IPS DF 4.7 (cell line): ENCODE results near the gene OR10G3.

Experiments
- DNase-seq: peaks from one replicate; pipeline ENCODE4 v3.0.0-alpha.2; 2013; ENCODE audit warnings: low spot score; ENCODE audit errors: extremely low read depth

The OR10G3 gene

GRCh38 chr14:21536418-21537089, 43.3 kb downstream of the OR10G3 start:
- DNase-seq: no peak

- no peak for DNase-seq
These were observed 44.1 kb downstream of the OR10G3 start for GRCh38 chr14:21535545-21536417.

GRCh38 chr14:21534576-21534975, 45.3 kb downstream of the OR10G3 start:
- peak; percentile 90 for DNase-seq

GRCh38 chr14:21533294-21533693, 46.6 kb downstream of the OR10G3 start:
- no peak for DNase-seq

- DNase-seq: no peak
These were observed 50.4 kb downstream of the OR10G3 start for GRCh38 chr14:21529515-21529914.

GRCh38 chr14:21528381-21529348, 51.2 kb downstream of the OR10G3 start:
- DNase-seq: no peak

- no peak for DNase-seq
These were observed 52.6 kb downstream of the OR10G3 start for GRCh38 chr14:21527318-21527679.

GRCh38 chr14:21526672-21527317, 53.1 kb downstream of the OR10G3 start:
- peak; percentile 80 for DNase-seq

GRCh38 chr14:21525962-21526671, 53.8 kb downstream of the OR10G3 start, which contains the start of gene SALL2:
TSS of gene SALL2 (minus strand) at chr14:21526346. CDS start at chr14:21526127, 219 bp downstream.
- DNase-seq: peak; percentile 95

- DNase-seq: no peak
These were observed 54.3 kb downstream of the OR10G3 start for GRCh38 chr14:21525571-21525961.

- DNase-seq: no peak
These were observed 55.0 kb downstream of the OR10G3 start for GRCh38 chr14:21524575-21525490.

- DNase-seq: no peak
These were observed 56.7 kb downstream of the OR10G3 start for GRCh38 chr14:21523203-21523602.

GRCh38 chr14:21521501-21521900, 58.4 kb downstream of the OR10G3 start:
- DNase-seq: no peak

- no peak for DNase-seq
These were observed 59.1 kb downstream of the OR10G3 start for GRCh38 chr14:21520767-21521166.

- DNase-seq: no peak
These were observed 61.2 kb downstream of the OR10G3 start for GRCh38 chr14:21518725-21519124.
